ENCODE measurements around the gene TGM4. TPM values are rescaled to one million over a fixed set of nuclear protein-coding genes. Genes with fewer than 3 reads are reported as not detected.

Gene TGM4
- total RNA-seq, 3 donors from 2014 or later, result 0.16 TPM; not detected in 2

DNA sequence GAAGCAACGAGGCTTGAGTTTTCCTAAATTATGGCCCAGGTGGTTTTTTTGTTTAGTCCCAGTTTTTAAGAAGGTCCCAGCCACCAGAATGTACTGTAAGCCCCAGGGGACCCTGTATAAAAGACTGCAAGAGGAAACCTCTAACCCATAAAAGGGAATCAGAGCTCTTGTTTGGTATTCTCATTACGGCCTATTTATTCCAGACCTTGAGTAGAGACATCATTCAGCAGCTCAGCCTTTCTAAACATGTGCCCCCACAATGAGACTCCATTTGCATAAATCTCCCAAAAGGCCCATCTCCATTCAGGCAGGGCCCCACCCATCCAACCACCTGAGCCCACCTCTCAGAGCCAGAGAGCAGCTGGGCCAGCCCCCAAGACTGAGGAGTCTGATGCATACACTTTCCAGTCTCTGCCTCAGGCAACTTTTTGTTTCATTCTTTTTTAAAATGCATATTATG is 75.9 kb downstream of the TGM4 start:
- H3K4me3 ChIP-seq, result no peak overlapping the region
- no peaks in the 10 kb centered on the region for H3K9me3 ChIP-seq
- DNase-seq (ENCODE audit: low spot score in 2 of 2), result no peak
- TF ChIP-seq, protein P1, sequence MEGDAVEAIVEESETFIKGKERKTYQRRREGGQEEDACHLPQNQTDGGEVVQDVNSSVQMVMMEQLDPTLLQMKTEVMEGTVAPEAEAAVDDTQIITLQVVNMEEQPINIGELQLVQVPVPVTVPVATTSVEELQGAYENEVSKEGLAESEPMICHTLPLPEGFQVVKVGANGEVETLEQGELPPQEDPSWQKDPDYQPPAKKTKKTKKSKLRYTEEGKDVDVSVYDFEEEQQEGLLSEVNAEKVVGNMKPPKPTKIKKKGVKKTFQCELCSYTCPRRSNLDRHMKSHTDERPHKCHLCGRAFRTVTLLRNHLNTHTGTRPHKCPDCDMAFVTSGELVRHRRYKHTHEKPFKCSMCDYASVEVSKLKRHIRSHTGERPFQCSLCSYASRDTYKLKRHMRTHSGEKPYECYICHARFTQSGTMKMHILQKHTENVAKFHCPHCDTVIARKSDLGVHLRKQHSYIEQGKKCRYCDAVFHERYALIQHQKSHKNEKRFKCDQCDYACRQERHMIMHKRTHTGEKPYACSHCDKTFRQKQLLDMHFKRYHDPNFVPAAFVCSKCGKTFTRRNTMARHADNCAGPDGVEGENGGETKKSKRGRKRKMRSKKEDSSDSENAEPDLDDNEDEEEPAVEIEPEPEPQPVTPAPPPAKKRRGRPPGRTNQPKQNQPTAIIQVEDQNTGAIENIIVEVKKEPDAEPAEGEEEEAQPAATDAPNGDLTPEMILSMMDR (IDR thresholded peaks at IDR 0.05), result no peak
- TF ChIP-seq POLR2A (IDR thresholded peaks at IDR 0.05) (no peak), POLR2AphosphoS5 (IDR thresholded peaks at IDR 0.05) (no peak)
- H3K4me1 ChIP-seq, result no peaks in the 10 kb centered on the region
- no peaks in the 10 kb centered on the region for H3K27me3 ChIP-seq
- intact Hi-C loops (cut with DNase I; ENCODE audit: low total_unique reads), result no loop called here
- no peak overlapping the region for H3K27ac ChIP-seq
- H3K36me3 ChIP-seq, result no peaks in the 10 kb centered on the region

DNA sequence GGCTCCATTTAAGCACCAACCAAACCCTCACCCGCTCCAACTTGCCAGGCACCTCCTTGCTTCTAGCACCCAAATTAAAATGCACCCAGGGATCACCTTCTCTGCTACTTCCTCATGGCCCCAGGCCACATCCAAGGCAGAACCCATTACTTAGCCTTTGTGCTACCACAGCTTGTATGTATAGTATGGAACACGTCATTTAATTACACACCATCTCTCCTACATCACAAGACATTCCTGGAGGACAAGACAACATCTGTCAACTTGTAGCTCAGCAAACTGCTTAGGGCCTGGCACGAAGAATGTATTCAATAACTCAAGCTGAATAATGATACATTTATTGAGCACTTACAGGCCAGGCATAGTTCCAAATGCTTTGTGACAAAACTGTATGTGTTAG is 78.3 kb downstream of the TGM4 start:
- Histone ChIP-seq H3K36me3 (no peaks in the 10 kb centered on the region), H3K9me3 (no peaks in the 10 kb centered on the region), H3K4me1 (no peaks in the 10 kb centered on the region), H3K27me3 (no peaks in the 10 kb centered on the region), H3K4me3 (no peak overlapping the region), H3K27ac (no peak overlapping the region)
- DNase-seq (ENCODE audit: low spot score in 2 of 2), result no peak
- TF ChIP-seq POLR2A (IDR thresholded peaks at IDR 0.05), result no peak
- TF ChIP-seq, protein P1 (IDR thresholded peaks at IDR 0.05), result no peak
- TF ChIP-seq POLR2AphosphoS5 (IDR thresholded peaks at IDR 0.05), result no peak
- intact Hi-C loops (cut with DNase I; ENCODE audit: low total_unique reads), result no loop called here

DNA sequence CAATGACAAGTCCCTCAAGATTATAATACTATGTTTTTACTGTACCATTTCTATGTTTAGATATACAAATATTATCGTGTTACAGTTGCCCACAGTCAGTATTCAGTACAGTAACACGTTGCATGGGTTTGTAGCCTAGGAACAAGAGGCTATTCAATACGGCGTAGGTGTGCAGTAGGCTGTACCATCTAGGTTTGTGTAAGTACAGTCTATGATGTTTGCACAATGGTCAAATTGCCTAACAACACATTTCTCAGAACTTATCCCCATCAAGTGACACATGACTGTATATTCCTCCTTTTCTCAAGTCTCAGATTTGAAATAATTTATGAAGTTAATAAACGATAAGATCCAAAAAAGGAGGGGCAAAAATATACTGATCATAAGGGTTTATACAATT is 79.9 kb downstream of the TGM4 start:
- H3K36me3 ChIP-seq, result no peaks in the 10 kb centered on the region
- DNase-seq (ENCODE audit: low spot score in 2 of 2), result no peak
- no peak overlapping the region for H3K27ac ChIP-seq
- H3K4me1 ChIP-seq, result no peaks in the 10 kb centered on the region
- no peaks in the 10 kb centered on the region for H3K9me3 ChIP-seq
- TF ChIP-seq POLR2A (IDR thresholded peaks at IDR 0.05), result no peak
- TF ChIP-seq POLR2AphosphoS5 (IDR thresholded peaks at IDR 0.05), result no peak
- TF ChIP-seq, protein P1 (IDR thresholded peaks at IDR 0.05), result no peak
- no peaks in the 10 kb centered on the region for H3K27me3 ChIP-seq
- no peak overlapping the region for H3K4me3 ChIP-seq
- intact Hi-C loops (cut with DNase I; ENCODE audit: low total_unique reads), result no loop called here

DNA sequence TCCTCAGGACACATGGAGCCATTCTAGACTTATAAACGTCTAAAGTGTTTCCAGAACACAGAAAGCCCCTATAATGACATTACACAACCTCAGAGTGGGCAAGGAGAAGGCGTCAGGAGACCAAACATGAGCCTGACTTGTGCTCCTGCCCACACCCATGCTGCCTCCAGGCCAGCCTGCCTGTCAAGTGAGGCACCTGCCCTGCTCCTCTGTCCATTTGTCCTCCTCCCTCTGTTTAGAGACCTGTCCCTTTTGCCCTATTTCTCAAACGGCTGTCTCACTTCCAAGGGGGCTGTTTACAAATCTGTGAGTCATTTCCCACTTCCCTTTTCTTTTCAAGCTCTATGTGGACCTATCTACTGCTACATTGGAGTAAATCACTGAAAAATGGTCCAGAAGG is 80.6 kb downstream of the TGM4 start:
- DNase-seq (ENCODE audit: low spot score in 2 of 2), result no peak
- Histone ChIP-seq H3K27me3 (no peaks in the 10 kb centered on the region), H3K9me3 (no peaks in the 10 kb centered on the region), H3K27ac (no peak overlapping the region), H3K4me1 (no peaks in the 10 kb centered on the region), H3K36me3 (no peaks in the 10 kb centered on the region), H3K4me3 (no peak overlapping the region)
- intact Hi-C loops (cut with DNase I; ENCODE audit: low total_unique reads), result no loop called here
- TF ChIP-seq, protein P1 (IDR thresholded peaks at IDR 0.05), result no peak
- no peak for TF ChIP-seq POLR2A (IDR thresholded peaks at IDR 0.05)

DNA sequence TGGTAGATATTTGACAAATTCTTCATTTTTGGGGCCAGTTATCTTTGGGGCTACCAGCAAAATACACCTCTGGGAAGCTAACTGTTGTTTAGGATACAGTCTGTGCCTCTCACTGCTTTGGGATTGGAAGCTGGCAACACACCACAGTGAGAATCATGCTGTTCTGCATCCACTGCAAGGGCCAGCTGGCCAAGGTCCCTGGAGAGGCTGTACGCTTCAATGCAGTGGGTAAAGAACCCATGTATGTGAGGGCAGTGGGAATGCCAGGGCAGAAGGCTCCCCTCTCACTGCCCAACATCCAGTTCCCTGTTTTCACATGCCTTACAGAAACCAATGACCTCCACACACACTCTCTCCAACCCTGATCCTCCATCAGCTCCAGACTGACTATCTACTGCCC is 81.5 kb downstream of the TGM4 start:
- Histone ChIP-seq H3K36me3 (no peaks in the 10 kb centered on the region), H3K27me3 (no peaks in the 10 kb centered on the region), H3K27ac (no peak overlapping the region), H3K9me3 (no peaks in the 10 kb centered on the region), H3K4me3 (no peak overlapping the region), H3K4me1 (no peaks in the 10 kb centered on the region)
- DNase-seq (ENCODE audit: low spot score in 2 of 2), result no peak
- intact Hi-C loops (cut with DNase I; ENCODE audit: low total_unique reads), result no loop called here
- TF ChIP-seq, protein P1 (IDR thresholded peaks at IDR 0.05), result no peak
- TF ChIP-seq POLR2A (IDR thresholded peaks at IDR 0.05), result no peak
- TF ChIP-seq POLR2AphosphoS5 (IDR thresholded peaks at IDR 0.05), result no peak

Measured in breast epithelium (tissue), 4 donors.